ENCODE results near the gene HERC2. TPM values are rescaled to one million over a fixed set of nuclear protein-coding genes. Genes with fewer than 3 reads are reported as not detected.
"Not testable (repeated sequence)": the region's sequence is repeated elsewhere in the genome, so short reads cannot be mapped to it uniquely, and the experiment has no call there.

Gene HERC2
- total RNA-seq, 1 donor from 2014 or later = 42.7 TPM

DNA sequence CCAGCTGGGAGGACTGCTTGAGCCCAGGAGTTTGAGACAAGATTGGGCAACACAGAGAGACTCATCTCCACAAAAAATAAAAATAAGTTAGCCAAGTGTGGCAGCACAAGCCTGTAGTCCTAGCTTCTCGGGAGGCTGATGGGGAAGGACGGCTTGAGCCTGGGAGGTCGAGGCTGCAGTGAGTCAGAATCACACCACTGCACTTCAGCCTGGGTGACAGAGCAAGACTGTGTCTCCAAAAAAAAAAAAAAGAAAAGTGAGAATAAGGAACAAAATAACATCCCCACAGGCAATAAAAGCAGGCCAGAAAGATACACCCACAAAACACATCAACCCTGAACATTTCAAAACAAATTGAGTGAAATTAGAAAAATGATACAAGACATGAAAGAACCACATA lies 174.2 kb downstream of the HERC2 start:
- intact Hi-C loops (cut with DNase I) = no loop called here
- no peak overlapping the region for H3K4me3 ChIP-seq
- H3K27me3 ChIP-seq = no peaks in the 10 kb centered on the region
- H3K27ac ChIP-seq = no peak overlapping the region
- TF ChIP-seq, protein P1, sequence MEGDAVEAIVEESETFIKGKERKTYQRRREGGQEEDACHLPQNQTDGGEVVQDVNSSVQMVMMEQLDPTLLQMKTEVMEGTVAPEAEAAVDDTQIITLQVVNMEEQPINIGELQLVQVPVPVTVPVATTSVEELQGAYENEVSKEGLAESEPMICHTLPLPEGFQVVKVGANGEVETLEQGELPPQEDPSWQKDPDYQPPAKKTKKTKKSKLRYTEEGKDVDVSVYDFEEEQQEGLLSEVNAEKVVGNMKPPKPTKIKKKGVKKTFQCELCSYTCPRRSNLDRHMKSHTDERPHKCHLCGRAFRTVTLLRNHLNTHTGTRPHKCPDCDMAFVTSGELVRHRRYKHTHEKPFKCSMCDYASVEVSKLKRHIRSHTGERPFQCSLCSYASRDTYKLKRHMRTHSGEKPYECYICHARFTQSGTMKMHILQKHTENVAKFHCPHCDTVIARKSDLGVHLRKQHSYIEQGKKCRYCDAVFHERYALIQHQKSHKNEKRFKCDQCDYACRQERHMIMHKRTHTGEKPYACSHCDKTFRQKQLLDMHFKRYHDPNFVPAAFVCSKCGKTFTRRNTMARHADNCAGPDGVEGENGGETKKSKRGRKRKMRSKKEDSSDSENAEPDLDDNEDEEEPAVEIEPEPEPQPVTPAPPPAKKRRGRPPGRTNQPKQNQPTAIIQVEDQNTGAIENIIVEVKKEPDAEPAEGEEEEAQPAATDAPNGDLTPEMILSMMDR (IDR thresholded peaks at IDR 0.05) = no peak
- DNase-seq (ENCODE audit: low spot score in 2 of 2) = no peak
- H3K36me3 ChIP-seq = peaks cover 15 to 39% of the 10 kb centered on the region in 2 donors
- no peaks in the 10 kb centered on the region for H3K4me1 ChIP-seq
- H3K9me3 ChIP-seq = peaks cover 0 to 6% of the 10 kb centered on the region in 2 donors

DNA sequence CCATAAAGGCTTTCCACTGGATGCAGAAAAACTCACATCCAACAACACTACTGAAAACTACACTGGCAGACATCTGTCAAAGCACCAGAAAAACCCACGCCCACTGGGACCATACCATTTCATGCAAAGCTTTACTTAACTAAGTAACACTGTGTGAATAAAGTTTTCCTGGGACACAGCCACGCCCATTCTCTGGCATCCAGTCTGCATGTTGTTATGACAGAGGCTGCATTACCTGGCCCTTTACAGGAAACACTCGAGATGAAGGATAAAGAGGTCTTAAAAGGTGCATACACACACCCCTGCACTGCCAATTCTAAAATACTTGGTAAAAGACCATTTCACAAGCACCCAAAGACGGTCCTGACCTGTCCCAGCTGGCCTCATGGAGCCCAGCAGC lies 176.6 kb downstream of the HERC2 start:
- H3K4me3 ChIP-seq; H3K9me3 ChIP-seq; H3K27ac ChIP-seq; intact Hi-C loops (cut with DNase I); H3K4me1 ChIP-seq; H3K27me3 ChIP-seq; DNase-seq (ENCODE audit: low spot score in 2 of 2): not testable (repeated sequence)
- peaks cover 26 to 56% of the 10 kb centered on the region in 2 donors for H3K36me3 ChIP-seq

DNA sequence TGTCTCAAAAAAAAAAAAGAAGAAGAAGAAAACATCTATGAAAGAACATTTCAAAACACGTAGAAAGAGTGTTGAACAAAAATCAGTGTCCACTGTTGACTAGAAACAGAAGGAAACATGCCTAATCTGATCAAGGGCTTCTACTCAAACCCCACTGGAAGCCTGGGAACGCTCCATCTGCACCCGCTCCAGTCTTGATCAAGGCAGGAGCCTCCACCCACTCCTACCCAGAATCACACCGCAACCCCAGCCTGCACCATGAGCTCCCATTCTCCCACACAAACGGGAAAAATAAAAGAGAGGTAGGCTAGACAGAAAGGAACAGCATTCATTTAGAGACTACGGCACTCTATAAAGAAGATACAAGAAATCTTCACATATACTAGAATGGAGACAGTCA lies 181.9 kb downstream of the HERC2 start:
- no peak for DNase-seq (ENCODE audit: low spot score in 2 of 2)
- no peaks in the 10 kb centered on the region for H3K9me3 ChIP-seq
- no peaks in the 10 kb centered on the region for H3K27me3 ChIP-seq
- peaks cover 39 to 59% of the 10 kb centered on the region in 2 donors for H3K36me3 ChIP-seq
- TF ChIP-seq, protein P1 (IDR thresholded peaks at IDR 0.05) = no peak
- no peak overlapping the region for H3K27ac ChIP-seq
- H3K4me3 ChIP-seq = no peak overlapping the region
- intact Hi-C loops (cut with DNase I) = no loop called here
- H3K4me1 ChIP-seq = no peaks in the 10 kb centered on the region

DNA sequence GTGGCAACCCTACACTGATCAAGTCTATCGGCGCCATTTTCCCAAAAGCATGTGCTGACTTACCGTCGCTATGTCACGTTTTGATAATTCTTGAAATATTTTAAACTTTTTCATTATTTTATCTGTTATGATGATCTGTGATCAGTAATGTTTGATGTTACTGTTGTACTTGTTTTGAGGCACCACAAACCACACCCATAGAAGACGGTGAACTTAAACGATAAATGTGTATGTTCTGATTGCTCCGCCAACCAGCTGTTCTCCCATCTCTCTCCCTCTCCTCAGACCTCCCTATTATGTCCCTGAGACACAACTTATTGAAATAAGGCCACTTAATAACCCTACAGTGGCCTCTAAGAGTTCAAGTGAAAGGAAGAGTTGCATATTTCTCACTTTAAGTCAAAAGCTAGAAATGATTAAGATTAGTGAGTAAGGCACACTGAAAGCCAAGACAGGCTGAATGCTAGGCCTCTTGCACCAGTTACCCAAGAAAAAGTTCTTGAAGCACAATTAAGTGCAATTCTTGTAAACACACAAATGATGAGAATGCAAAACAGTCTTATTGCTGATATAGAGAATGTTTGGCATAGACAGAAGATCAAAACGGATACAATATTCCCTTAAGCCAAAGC lies 184.5 kb downstream of the HERC2 start:
- H3K9me3 ChIP-seq; H3K4me3 ChIP-seq; intact Hi-C loops (cut with DNase I); H3K27me3 ChIP-seq; DNase-seq (ENCODE audit: low spot score in 2 of 2); H3K27ac ChIP-seq: not testable (repeated sequence)
- peaks cover 24 to 39% of the 10 kb centered on the region in 2 donors for H3K36me3 ChIP-seq
- peaks cover 0 to 11% of the 10 kb centered on the region in 2 donors for H3K4me1 ChIP-seq

DNA sequence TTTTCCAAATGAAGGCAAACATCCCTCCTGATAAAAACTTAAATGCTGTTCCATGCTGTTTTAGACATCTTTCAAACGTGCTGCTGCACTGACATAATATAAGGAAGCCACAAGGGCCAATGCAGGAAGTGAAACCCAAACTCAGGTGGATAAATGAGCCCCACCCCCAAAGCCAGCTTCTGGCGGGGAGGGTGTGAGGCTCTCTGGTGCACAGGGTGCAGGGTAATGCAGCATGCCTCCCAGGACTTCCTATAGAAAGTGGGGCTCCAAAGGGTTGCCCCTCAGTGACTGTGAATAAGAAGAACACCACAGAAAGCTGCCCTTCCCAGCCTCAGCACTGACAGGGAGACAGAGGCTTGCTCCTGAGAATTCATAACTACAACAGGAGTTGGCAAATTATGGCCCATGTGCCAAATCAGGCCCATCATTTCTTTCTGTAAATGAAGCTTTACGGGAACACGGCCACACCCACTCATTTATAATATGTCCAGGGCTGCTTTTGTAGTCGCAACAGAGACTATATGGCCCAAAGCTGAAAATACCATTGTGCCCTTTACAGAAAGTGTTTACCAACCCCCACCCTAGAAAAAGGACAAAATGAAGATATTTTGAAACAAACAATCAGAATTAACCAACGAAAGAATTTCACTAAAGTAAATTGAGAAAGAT lies 185.6 kb downstream of the HERC2 start:
- DNase-seq (ENCODE audit: low spot score in 2 of 2); H3K9me3 ChIP-seq; H3K27ac ChIP-seq; H3K27me3 ChIP-seq; intact Hi-C loops (cut with DNase I); H3K4me3 ChIP-seq: not testable (repeated sequence)
- Histone ChIP-seq H3K36me3 (peaks cover 27 to 40% of the 10 kb centered on the region in 2 donors), H3K4me1 (peaks cover 0 to 13% of the 10 kb centered on the region in 2 donors)

DNA sequence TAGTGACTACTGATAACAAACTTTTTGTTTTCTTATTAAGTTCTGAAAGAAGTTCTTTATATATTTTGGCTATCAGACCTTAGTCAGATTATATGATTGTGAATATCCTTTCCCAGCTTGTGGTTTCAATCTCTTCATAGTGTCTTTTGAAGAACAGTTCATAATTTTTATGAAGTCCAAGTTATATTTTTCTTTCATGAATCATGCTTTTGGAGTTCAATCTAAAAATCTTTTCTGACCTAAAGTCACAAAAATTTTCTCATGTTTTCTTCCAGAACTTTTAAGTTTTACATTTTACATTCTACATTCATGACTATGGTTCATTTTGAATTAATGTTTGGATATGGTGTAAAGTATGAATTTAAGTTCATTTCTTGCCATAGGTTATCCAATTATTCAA lies 188.7 kb downstream of the HERC2 start:
- H3K27me3 ChIP-seq = no peaks in the 10 kb centered on the region
- TF ChIP-seq, protein P1 (IDR thresholded peaks at IDR 0.05) = no peak
- DNase-seq (ENCODE audit: low spot score in 2 of 2) = no peak
- intact Hi-C loops (cut with DNase I) = no loop called here
- peaks cover 30 to 34% of the 10 kb centered on the region in 2 donors for H3K36me3 ChIP-seq
- H3K4me1 ChIP-seq = peaks cover 0 to 13% of the 10 kb centered on the region in 2 donors
- no peaks in the 10 kb centered on the region for H3K9me3 ChIP-seq
- H3K27ac ChIP-seq = peak overlapping the region; percentile 54 to 76
- no peak overlapping the region for H3K4me3 ChIP-seq

DNA sequence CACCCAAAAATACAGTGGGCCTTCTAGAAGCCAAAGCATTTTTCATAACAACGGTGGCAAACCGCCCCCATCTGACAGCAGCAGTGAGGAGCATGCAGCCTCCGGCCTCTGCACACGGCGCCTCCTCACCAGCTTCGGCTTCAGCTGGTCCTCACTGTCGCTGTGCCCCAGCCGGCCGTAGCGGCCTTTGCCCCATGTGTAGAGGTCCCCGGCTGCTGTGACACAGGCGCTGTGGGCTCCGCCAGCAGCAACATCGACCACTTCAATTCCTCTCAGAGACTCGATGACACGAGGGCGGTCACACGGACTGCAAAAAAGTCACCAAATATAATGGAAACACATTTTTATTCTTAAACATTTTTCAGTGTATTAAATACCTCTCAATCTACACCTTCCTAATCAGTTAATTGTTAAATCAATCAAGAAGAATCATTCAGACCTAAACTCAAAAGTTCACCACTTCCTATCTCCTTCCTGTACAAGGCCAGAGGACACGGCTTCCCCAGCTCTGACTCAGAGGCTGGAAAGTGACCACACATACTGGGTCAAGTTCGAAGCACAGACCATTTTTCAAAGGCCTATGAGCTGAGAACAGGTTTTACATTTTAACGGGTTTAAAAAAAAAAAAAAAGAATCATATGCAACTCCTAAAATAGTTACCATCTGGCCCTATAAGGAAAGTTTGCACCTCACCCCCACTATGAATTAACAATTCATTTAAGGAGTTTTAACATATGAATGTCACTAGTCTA lies 189.3 kb downstream of the HERC2 start:
- H3K4me3 ChIP-seq = no peak overlapping the region
- DNase-seq (ENCODE audit: low spot score in 2 of 2) = no peak
- H3K27ac ChIP-seq = peak overlapping the region; percentile 54 to 76
- H3K4me1 ChIP-seq = peaks cover 0 to 13% of the 10 kb centered on the region in 2 donors
- H3K27me3 ChIP-seq = no peaks in the 10 kb centered on the region
- H3K9me3 ChIP-seq = no peaks in the 10 kb centered on the region
- intact Hi-C loops (cut with DNase I) = no loop called here
- TF ChIP-seq, protein P1 (IDR thresholded peaks at IDR 0.05) = no peak
- H3K36me3 ChIP-seq = peaks cover 30 to 34% of the 10 kb centered on the region in 2 donors
